ENCODE results near the gene UNC5CL. TPM values are rescaled to one million over a fixed set of nuclear protein-coding genes. Genes with fewer than 3 reads are reported as not detected.

Gene UNC5CL, protein sequence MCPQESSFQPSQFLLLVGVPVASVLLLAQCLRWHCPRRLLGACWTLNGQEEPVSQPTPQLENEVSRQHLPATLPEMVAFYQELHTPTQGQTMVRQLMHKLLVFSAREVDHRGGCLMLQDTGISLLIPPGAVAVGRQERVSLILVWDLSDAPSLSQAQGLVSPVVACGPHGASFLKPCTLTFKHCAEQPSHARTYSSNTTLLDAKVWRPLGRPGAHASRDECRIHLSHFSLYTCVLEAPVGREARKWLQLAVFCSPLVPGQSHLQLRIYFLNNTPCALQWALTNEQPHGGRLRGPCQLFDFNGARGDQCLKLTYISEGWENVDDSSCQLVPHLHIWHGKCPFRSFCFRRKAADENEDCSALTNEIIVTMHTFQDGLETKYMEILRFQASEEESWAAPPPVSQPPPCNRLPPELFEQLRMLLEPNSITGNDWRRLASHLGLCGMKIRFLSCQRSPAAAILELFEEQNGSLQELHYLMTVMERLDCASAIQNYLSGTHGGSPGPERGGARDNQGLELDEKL
- total RNA-seq (2021) (3.3 to 4.5 TPM (median 3.6 TPM) in 3 replicates), Bru-seq, nascent RNA (percentile 59 among the genes with signal in this experiment)
- long read RNA-seq, experiment 1, partial matches to known transcripts = 1 of 8 reads
- long read RNA-seq, experiment 1, other reads (novel, unspliced or antisense) = 7 of 8 reads
- long read RNA-seq, experiment 2, partial matches to known transcripts = 0 of 2 reads
- long read RNA-seq, experiment 2, other reads (novel, unspliced or antisense) = 2 of 2 reads
- long read RNA-seq, experiment 3 = 0 reads

GRCh38 chr6:41039060-41039998, at the start of gene UNC5CL:
Gene UNC5CL, minus strand, starts transcription at chr6:41039221. Its CDS starts 4,147 bp downstream, at chr6:41035074.
- H3K27me3 Mint-ChIP-seq (ENCODE audit: low read depth) = no peaks in the 10 kb centered on the region
- H3K9me3 Mint-ChIP-seq = no peaks in the 10 kb centered on the region
- peak within 1 kb of the TSS; percentile 25; the same call in 1 of the 2 replicates for H3K27ac Mint-ChIP-seq
- CTCF ChIA-PET = interaction anchor here (0.6 to 4.5 kb wide), 27 partner anchors 9 to 711 kb away, joined by 3 to 94 read pairs (median 5); partner anchors contain the start of genes APOBEC2, NFYA and OARD1
- TF ChIP-seq NR2C2 (CRISPR knock-in tag; IDR thresholded peaks at IDR 0.05) (no peak), CTCF (IDR thresholded peaks at IDR 0.05) (peak; percentile 64)
- ATAC-seq (peak; percentile 79), DNase-seq (ENCODE audit: low spot score) (peak; percentile 77)
- H3K36me3 Mint-ChIP-seq = no peaks in the 10 kb centered on the region
- POLR2A ChIA-PET = interaction anchor here (1.3 kb wide), 1 partner anchor 11 kb away, joined by 5 read pairs; no protein-coding TSS in a partner anchor
- peaks cover 15% of the 10 kb centered on the region for H3K4me1 Mint-ChIP-seq
- H3K4me3 Mint-ChIP-seq = no peak within 1 kb of the TSS

- Mint-ChIP-seq H3K9me3 (no peaks in the 10 kb centered on the region), H3K27ac (no peak overlapping the region), H3K4me3 (no peak overlapping the region), H3K27me3 (ENCODE audit: low read depth) (no peaks in the 10 kb centered on the region), H3K36me3 (peaks cover 79% of the 10 kb centered on the region), H3K4me1 (no peaks in the 10 kb centered on the region)
- CTCF ChIA-PET = interaction anchor here (0.7 to 1.4 kb wide), 3 partner anchors 12 to 94 kb away, joined by 3 to 6 read pairs (median 5); partner anchors contain the start of gene OARD1
- TF ChIP-seq ATF2 (CRISPR knock-in tag; IDR thresholded peaks at IDR 0.05; ENCODE audit: borderline replicate concordance, low read depth) (no peak), ZNF423 (CRISPR knock-in tag; IDR thresholded peaks at IDR 0.05) (no peak), SP1 (CRISPR knock-in tag; conservative IDR thresholded peaks at IDR 0.05) (no peak)
- TF ChIP-seq, protein P1, sequence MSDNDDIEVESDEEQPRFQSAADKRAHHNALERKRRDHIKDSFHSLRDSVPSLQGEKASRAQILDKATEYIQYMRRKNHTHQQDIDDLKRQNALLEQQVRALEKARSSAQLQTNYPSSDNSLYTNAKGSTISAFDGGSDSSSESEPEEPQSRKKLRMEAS (CRISPR knock-in tag; IDR thresholded peaks at IDR 0.05) = no peak
- POLR2A ChIA-PET = interaction anchor here (0.9 to 1.4 kb wide), 2 partner anchors 13 to 16 kb away, joined by 3 read pairs; partner anchors contain the start of genes NFYA and OARD1
- DNase-seq (ENCODE audit: low spot score) (no peak), ATAC-seq (no peak)
Measured at GRCh38 chr6:41088451-41088850, 49.4 kb upstream of the UNC5CL start.

- Mint-ChIP-seq H3K27me3 (ENCODE audit: low read depth) (no peaks in the 10 kb centered on the region), H3K4me1 (no peaks in the 10 kb centered on the region), H3K4me3 (no peak overlapping the region), H3K36me3 (peaks cover 74% of the 10 kb centered on the region), H3K9me3 (no peaks in the 10 kb centered on the region), H3K27ac (no peak overlapping the region)
- POLR2A ChIA-PET = no interaction called here
- CTCF ChIA-PET = no interaction called here
- TF ChIP-seq, protein P2, sequence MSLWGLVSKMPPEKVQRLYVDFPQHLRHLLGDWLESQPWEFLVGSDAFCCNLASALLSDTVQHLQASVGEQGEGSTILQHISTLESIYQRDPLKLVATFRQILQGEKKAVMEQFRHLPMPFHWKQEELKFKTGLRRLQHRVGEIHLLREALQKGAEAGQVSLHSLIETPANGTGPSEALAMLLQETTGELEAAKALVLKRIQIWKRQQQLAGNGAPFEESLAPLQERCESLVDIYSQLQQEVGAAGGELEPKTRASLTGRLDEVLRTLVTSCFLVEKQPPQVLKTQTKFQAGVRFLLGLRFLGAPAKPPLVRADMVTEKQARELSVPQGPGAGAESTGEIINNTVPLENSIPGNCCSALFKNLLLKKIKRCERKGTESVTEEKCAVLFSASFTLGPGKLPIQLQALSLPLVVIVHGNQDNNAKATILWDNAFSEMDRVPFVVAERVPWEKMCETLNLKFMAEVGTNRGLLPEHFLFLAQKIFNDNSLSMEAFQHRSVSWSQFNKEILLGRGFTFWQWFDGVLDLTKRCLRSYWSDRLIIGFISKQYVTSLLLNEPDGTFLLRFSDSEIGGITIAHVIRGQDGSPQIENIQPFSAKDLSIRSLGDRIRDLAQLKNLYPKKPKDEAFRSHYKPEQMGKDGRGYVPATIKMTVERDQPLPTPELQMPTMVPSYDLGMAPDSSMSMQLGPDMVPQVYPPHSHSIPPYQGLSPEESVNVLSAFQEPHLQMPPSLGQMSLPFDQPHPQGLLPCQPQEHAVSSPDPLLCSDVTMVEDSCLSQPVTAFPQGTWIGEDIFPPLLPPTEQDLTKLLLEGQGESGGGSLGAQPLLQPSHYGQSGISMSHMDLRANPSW (CRISPR knock-in tag; conservative IDR thresholded peaks at IDR 0.05; ENCODE audit: low read depth) = no peak
- no peak for TF ChIP-seq NR3C1 (CRISPR knock-in tag; conservative IDR thresholded peaks at IDR 0.05; ENCODE audit: low read depth)
- ATAC-seq (no peak), DNase-seq (ENCODE audit: low spot score) (no peak)
Measured at GRCh38 chr6:41085182-41085581, 46.2 kb upstream of the UNC5CL start.

All from WTC11 (cell line).